Measurements from ENCODE around the gene FYB2. TPM values are rescaled to one million over a fixed set of nuclear protein-coding genes. Genes with fewer than 3 reads are reported as not detected.

Gene FYB2
- total and polyA plus RNA-seq, 8 donors, result 0.31 to 2.2 (median 0.75) TPM; not detected in 3

DNA sequence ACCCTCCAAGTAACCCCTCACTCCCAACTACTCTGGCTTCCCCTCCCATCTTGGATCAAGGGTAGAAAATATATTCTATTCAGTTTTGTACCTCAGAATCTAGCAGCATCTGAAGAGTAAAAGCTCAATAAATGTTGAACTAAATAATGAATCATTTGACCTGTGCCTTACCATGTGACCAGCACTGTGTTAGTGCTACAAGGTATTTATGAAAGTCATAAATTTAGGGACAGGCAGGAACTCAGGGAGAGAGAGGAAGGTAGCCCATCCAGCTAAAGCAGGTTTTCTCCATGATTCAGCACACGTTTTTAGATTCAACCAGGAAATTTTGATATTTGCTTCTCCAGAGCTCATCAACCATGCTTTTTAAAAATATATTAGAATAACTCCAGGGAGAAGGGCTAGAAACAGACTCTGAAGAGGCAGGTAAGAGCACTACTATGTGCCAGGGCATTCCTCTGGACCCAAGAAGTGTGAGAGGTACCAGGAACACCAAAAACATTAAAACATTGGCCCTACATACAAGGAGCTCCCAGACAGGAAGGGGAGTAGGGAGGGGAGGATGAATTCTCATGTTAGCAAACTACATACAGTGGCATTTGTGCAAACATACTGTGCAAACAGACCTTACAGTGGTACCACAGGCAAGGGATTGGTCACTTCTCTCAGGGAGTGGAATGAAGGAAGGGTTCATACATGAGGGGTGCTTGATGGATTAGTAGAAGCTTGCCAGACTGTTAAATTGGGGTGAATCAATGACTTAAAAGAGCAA, 64.3 kb downstream of the FYB2 start:
- DNase-seq, result peak in 1 of 2 donors; percentile 2
- 42 to 52% (median 51%) methylated on average over 1 of the region's 1 CpG for WGBS, 5 donors
- H3K9me3 ChIP-seq, result no peaks in the 10 kb centered on the region
- H3K27me3 ChIP-seq, result no peaks in the 10 kb centered on the region
- no peak overlapping the region for H3K27ac ChIP-seq
- H3K36me3 ChIP-seq, result no peaks in the 10 kb centered on the region
- H3K4me3 ChIP-seq, result no peak overlapping the region
- H3K4me1 ChIP-seq, result no peaks in the 10 kb centered on the region
- intact Hi-C loops (cut with DNase I; ENCODE audit: low total_unique reads), result no loop called here
- no peak for TF ChIP-seq POLR2AphosphoS5 (IDR thresholded peaks at IDR 0.05)
- TF ChIP-seq, protein P1, sequence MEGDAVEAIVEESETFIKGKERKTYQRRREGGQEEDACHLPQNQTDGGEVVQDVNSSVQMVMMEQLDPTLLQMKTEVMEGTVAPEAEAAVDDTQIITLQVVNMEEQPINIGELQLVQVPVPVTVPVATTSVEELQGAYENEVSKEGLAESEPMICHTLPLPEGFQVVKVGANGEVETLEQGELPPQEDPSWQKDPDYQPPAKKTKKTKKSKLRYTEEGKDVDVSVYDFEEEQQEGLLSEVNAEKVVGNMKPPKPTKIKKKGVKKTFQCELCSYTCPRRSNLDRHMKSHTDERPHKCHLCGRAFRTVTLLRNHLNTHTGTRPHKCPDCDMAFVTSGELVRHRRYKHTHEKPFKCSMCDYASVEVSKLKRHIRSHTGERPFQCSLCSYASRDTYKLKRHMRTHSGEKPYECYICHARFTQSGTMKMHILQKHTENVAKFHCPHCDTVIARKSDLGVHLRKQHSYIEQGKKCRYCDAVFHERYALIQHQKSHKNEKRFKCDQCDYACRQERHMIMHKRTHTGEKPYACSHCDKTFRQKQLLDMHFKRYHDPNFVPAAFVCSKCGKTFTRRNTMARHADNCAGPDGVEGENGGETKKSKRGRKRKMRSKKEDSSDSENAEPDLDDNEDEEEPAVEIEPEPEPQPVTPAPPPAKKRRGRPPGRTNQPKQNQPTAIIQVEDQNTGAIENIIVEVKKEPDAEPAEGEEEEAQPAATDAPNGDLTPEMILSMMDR (IDR thresholded peaks at IDR 0.05), result no peak
- no peak for TF ChIP-seq EP300 (IDR thresholded peaks at IDR 0.05)
- TF ChIP-seq POLR2A (IDR thresholded peaks at IDR 0.05), result no peak

DNA sequence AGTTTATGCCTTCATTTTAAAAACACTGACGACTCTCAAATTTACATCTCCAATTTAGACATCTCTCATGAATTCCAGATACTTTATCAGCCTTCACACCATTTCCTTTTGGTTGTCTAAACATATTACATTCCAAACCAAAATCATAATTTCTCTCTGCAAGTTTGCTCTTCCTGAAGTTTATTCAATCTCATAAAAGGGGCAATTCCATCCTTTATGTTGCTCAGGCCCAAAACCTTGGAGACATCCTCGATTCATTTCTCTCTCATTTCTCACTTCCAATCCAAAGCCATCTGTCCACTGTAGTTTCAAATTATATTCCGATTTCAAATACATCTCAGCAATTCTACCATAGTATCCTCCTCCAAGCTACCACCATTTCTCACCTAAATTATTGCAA, 74.0 kb downstream of the FYB2 start:
- TF ChIP-seq POLR2A (IDR thresholded peaks at IDR 0.05) (no peak), EP300 (IDR thresholded peaks at IDR 0.05) (no peak), POLR2AphosphoS5 (IDR thresholded peaks at IDR 0.05) (no peak)
- TF ChIP-seq, protein P1 (IDR thresholded peaks at IDR 0.05), result no peak

DNA sequence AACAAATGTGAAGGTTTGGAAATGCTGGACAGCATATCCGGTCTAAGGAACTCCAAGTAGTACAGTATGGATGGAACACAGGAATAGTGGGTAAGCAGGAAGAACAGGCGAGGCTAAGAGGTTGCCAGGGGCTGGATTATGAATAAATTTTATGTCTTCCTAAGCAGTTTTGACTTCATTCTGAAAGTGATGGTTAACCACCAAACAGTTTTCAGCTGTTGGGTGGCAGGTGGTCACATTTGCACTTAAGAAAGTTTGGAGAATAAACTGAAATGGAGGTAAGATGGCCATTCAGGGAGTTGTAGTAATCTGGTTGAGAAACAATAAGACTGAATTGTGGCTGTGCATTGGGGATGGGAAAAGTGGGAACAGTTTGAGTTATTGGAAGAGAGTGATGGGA, 90.2 kb downstream of the FYB2 start:
- TF ChIP-seq EP300 (IDR thresholded peaks at IDR 0.05) (no peak), POLR2AphosphoS5 (IDR thresholded peaks at IDR 0.05) (no peak), POLR2A (IDR thresholded peaks at IDR 0.05) (no peak)
- TF ChIP-seq, protein P1 (IDR thresholded peaks at IDR 0.05), result no peak
- DNase-seq, result no peak
- Histone ChIP-seq H3K27me3 (no peaks in the 10 kb centered on the region), H3K4me3 (no peak overlapping the region), H3K4me1 (no peaks in the 10 kb centered on the region), H3K9me3 (no peaks in the 10 kb centered on the region), H3K27ac (no peak overlapping the region), H3K36me3 (no peaks in the 10 kb centered on the region)
- intact Hi-C loops (cut with DNase I; ENCODE audit: low total_unique reads), result no loop called here
- 71 to 92% (median 86%) methylated on average over 2 of the region's 2 CpGs for WGBS, 5 donors

More for the DNA sequence above, 74.0 kb downstream of the FYB2 start:
- intact Hi-C loops (cut with DNase I; ENCODE audit: low total_unique reads), result no loop called here
- no peak for DNase-seq
- Histone ChIP-seq H3K4me1 (no peaks in the 10 kb centered on the region), H3K27ac (no peak overlapping the region), H3K9me3 (no peaks in the 10 kb centered on the region), H3K36me3 (no peaks in the 10 kb centered on the region), H3K4me3 (no peak overlapping the region), H3K27me3 (no peaks in the 10 kb centered on the region)
- WGBS, 5 donors, result 72 to 83% (median 81%) methylated on average over 3 of the region's 3 CpGs

DNA sequence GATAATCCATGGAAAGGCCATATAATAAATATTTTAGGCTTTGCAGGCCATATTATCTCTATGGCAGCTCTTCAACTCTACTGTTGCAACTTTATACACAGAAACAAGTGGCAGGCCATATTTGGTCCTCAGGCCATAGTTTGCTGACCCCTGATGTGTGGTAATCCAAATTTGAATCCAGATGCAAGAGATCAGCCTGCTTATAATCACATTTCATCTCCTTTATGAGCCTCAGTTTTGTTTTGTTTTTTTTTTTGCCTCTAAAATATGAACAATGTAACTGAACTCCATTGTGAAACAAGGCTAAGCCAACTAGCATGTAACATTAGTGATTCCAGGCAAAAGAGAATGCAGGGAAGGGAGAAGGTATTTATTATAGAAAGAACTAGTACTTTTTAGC, 92.5 kb downstream of the FYB2 start:
- Histone ChIP-seq H3K4me1 (no peaks in the 10 kb centered on the region), H3K36me3 (no peaks in the 10 kb centered on the region), H3K27ac (no peak overlapping the region), H3K4me3 (no peak overlapping the region), H3K9me3 (no peaks in the 10 kb centered on the region), H3K27me3 (no peaks in the 10 kb centered on the region)
- intact Hi-C loops (cut with DNase I; ENCODE audit: low total_unique reads), result no loop called here
- TF ChIP-seq POLR2AphosphoS5 (IDR thresholded peaks at IDR 0.05) (no peak), POLR2A (IDR thresholded peaks at IDR 0.05) (no peak), EP300 (IDR thresholded peaks at IDR 0.05) (no peak)
- TF ChIP-seq, protein P1 (IDR thresholded peaks at IDR 0.05), result no peak
- DNase-seq, result no peak
